Activated CD4-positive, alpha-beta T cell treated with anti-CD3 and anti-CD28 coated beads for 1 hour (primary cell): ENCODE data around the gene CCPG1.

Source experiments
- DNase-seq: peaks from one replicate; pipeline ENCODE4 v3.0.0-alpha.2; 2020

The CCPG1 gene

DNA sequence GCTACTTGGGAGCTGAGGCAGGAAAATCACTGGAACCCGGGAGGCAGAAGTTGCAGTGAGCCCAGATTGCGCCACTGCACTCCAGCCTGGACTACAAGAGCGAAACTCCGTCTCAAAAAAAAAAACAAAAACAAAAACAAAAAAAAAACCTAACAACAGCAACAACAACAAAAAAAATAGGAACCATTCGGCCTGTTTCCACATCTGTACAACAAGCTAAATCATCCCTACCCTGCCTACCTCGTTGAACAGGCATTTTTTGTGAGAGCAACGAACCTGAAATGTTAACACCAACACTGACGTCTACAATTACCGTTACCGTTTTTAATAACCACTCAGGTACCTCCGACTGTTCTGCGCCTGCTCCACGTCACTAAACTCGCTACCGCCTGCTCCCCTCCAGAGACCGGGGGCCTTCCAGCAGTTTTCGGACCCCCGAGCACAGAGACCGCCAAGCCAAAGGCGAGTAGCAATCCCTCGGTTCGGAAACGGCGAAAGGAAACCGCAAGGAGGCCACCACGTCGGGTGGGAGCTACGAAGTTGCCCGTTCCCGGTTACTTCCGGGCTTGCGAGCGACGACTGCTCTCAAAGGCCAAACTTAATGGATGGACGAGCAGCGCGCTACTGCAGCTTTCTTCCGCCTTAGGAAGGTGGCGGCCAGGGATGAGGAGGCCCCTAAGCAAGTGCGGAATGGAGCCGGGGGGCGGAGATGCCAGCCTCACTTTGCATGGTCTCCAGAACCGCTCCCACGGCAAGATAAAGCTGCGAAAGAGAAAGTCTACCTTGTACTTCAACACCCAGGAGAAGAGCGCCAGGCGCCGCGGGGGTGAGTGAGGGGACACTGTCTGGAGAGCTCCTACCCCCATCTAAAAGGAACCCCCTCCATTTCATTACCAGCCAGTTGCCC is 89.3 kb downstream of the CCPG1 start, which contains the start of the genes PIGB and PIGBOS1:
PIGB (plus strand) TSS at position 635 of the 907 bp plus-strand sequence; CDS start at position 664, 29 bp downstream.
PIGBOS1 (minus strand) TSS at position 536 of the 907 bp plus-strand sequence. CDS start 1,331 bp downstream, outside the sequence.
- peak; percentile 61 for DNase-seq
